ENCODE results near the gene SOX4.

SOX4 gene

GRCh38 chr6:21559238-21559637, 34.3 kb upstream of the SOX4 start:
- no peak for DNase-seq
- in situ Hi-C loops (cut with HindIII; ENCODE audit: low pct_ligation_motif_present, low sequenced_read_pairs) = no loop called here
- Histone ChIP-seq H3K27me3 (replicated peaks) (no peaks in the 10 kb centered on the region), H3K27ac (no peak overlapping the region), H3K4me3 (ENCODE audit: low read depth, low read length) (no peak overlapping the region), H3K36me3 (replicated peaks) (no peaks in the 10 kb centered on the region)
- no peak for TF ChIP-seq CTCF (IDR thresholded peaks at IDR 0.05; ENCODE audit: low read depth, low read length, missing control alignments)

GRCh38 chr6:21560249-21560648, 33.3 kb upstream of the SOX4 start:
- no peak for TF ChIP-seq CTCF (IDR thresholded peaks at IDR 0.05; ENCODE audit: low read depth, low read length, missing control alignments)
- Histone ChIP-seq H3K36me3 (replicated peaks) (no peaks in the 10 kb centered on the region), H3K27me3 (replicated peaks) (no peaks in the 10 kb centered on the region), H3K4me3 (ENCODE audit: low read depth, low read length) (no peak overlapping the region), H3K27ac (no peak overlapping the region)
- no peak for DNase-seq
- in situ Hi-C loops (cut with HindIII; ENCODE audit: low pct_ligation_motif_present, low sequenced_read_pairs) = no loop called here

- H3K36me3 ChIP-seq (replicated peaks) = no peaks in the 10 kb centered on the region
- no peak for TF ChIP-seq CTCF (IDR thresholded peaks at IDR 0.05; ENCODE audit: low read depth, low read length, missing control alignments)
- H3K27ac ChIP-seq = no peak overlapping the region
- no peak overlapping the region for H3K4me3 ChIP-seq (ENCODE audit: low read depth, low read length)
- no peak for DNase-seq
- no peaks in the 10 kb centered on the region for H3K27me3 ChIP-seq (replicated peaks)
- in situ Hi-C loops (cut with HindIII; ENCODE audit: low pct_ligation_motif_present, low sequenced_read_pairs) = no loop called here
Observed at GRCh38 chr6:21565431-21565830, 28.1 kb upstream of the SOX4 start.

GRCh38 chr6:21578523-21578922, 15.0 kb upstream of the SOX4 start:
- H3K36me3 ChIP-seq (replicated peaks) = no peaks in the 10 kb centered on the region
- no peak for DNase-seq
- in situ Hi-C loops (cut with HindIII; ENCODE audit: low pct_ligation_motif_present, low sequenced_read_pairs) = no loop called here
- TF ChIP-seq CTCF (IDR thresholded peaks at IDR 0.05; ENCODE audit: low read depth, low read length, missing control alignments) = no peak
- no peak overlapping the region for H3K4me3 ChIP-seq (ENCODE audit: low read depth, low read length)
- no peak overlapping the region for H3K27ac ChIP-seq
- H3K27me3 ChIP-seq (replicated peaks) = no peaks in the 10 kb centered on the region

GRCh38 chr6:21582651-21583050, 10.9 kb upstream of the SOX4 start:
- Histone ChIP-seq H3K27me3 (replicated peaks) (no peaks in the 10 kb centered on the region), H3K27ac (no peak overlapping the region), H3K4me3 (ENCODE audit: low read depth, low read length) (no peak overlapping the region), H3K36me3 (replicated peaks) (no peaks in the 10 kb centered on the region)
- TF ChIP-seq CTCF (IDR thresholded peaks at IDR 0.05; ENCODE audit: low read depth, low read length, missing control alignments) = no peak
- in situ Hi-C loops (cut with HindIII; ENCODE audit: low pct_ligation_motif_present, low sequenced_read_pairs) = no loop called here
- no peak for DNase-seq

- in situ Hi-C loops (cut with HindIII; ENCODE audit: low pct_ligation_motif_present, low sequenced_read_pairs) = no loop called here
- no peak for TF ChIP-seq CTCF (IDR thresholded peaks at IDR 0.05; ENCODE audit: low read depth, low read length, missing control alignments)
- H3K4me3 ChIP-seq (ENCODE audit: low read depth, low read length) = no peak overlapping the region
- no peaks in the 10 kb centered on the region for H3K36me3 ChIP-seq (replicated peaks)
- no peak for DNase-seq
- H3K27ac ChIP-seq = no peak overlapping the region
- no peaks in the 10 kb centered on the region for H3K27me3 ChIP-seq (replicated peaks)
Observed at GRCh38 chr6:21586300-21586699, 7.3 kb upstream of the SOX4 start.
